HCT116 (cell line): ENCODE results near the gene PRMT9. TPM values are rescaled to one million over a fixed set of nuclear protein-coding genes. Genes with fewer than 3 reads are reported as not detected.

ENCODE experiments used
- ATAC-seq: fragments of 200-7000 bp; cut with Tn5 transposase; 2 replicates; pipeline ENCODE4 v1.9.1; 2020; ENCODE audit warnings: mild to moderate bottlenecking, moderate library complexity
- BruUV-seq: library from RNA; stranded (reverse); fragments of 400-500 nt; replicated peaks from 2 replicates; lab custom pipeline; 2021; lab: Mats Ljungman, UMichigan
- CTCF ChIA-PET: fragments of 300-600 bp; sonication (Branson Sonifier 250); formaldehyde crosslinking; loops from one replicate; lab custom pipeline; 2021; ENCODE audit warnings: antibody characterized with exemption; lab: Charles Lee
- POLR2A ChIA-PET: fragments of 300-600, 350-600 bp; sonication (Branson Sonifier 250); formaldehyde crosslinking; loops from one replicate; lab custom pipeline; 2021; ENCODE audit warnings: antibody characterized with exemption; lab: Charles Lee
- RAD21 ChIA-PET, 2 experiments: fragments of 300-600 bp; sonication (Branson Sonifier 250); formaldehyde crosslinking; loops; one replicate each; lab custom pipeline; 2023; ENCODE audit warnings: low total read pairs in 2 of 2; ENCODE audit not compliant: uncharacterized antibody in 2 of 2, unreplicated experiment in 2 of 2, low non-redundant PET in 1 of 2; lab: Charles Lee
- DNase-seq: peaks from one replicate; pipeline ENCODE4 v3.0.0-alpha.2; 2010; ENCODE audit warnings: low read depth, low spot score
- H2AFZ ChIP-seq: fragments of 200-600 bp; shearing (Covaris generic), sonication (generic); 2 replicates; pipeline ENCODE4 v1.6.1; 2017; ENCODE audit warnings: low read depth, mixed run types, mixed read lengths, antibody characterized with exemption, low read length; ENCODE audit not compliant: poor library complexity, severe bottlenecking
- H3K27ac ChIP-seq: 2 replicates; pipeline ENCODE4 v1.5.1; 2012; ENCODE audit warnings: low read depth, low read length
- H3K27me3 ChIP-seq: fragments of 200-600 bp; sonication (generic); 2 replicates; pipeline ENCODE4 v1.6.1; 2016; ENCODE audit warnings: mixed run types, low read length, mixed read lengths; ENCODE audit not compliant: insufficient read depth
- H3K36me3 ChIP-seq, 2 experiments: fragments of 200-500 bp in 1 of 2; fragments of 200-600 bp in 1 of 2; sonication (Bioruptor generic) in 1 of 2; sonication (generic) in 1 of 2; 2 replicates each; pipeline versions ENCODE4 v1.5.1 to v1.6.1; 2014 to 2016; ENCODE audit warnings: low read length in 2 of 2, inconsistent platforms in 1 of 2, mixed read lengths in 1 of 2, mixed run types in 1 of 2; ENCODE audit not compliant: insufficient read depth in 2 of 2, control insufficient read depth in 1 of 2
- H3K4me1 ChIP-seq, 2 experiments: fragments of 200-600 bp in 1 of 2; sonication (generic) in 1 of 2; 2 replicates each; pipeline versions ENCODE4 v1.5.1 to v1.6.1; 2012 to 2017; ENCODE audit warnings: low read length in 2 of 2, inconsistent platforms in 1 of 2, mild to moderate bottlenecking in 1 of 2, mixed read lengths in 1 of 2, mixed run types in 1 of 2, moderate library complexity in 1 of 2; ENCODE audit not compliant: insufficient read depth in 2 of 2, control insufficient read depth in 1 of 2
- H3K4me2 ChIP-seq: fragments of 200-600 bp; sonication (generic); 2 replicates; pipeline ENCODE4 v1.6.1; 2017; ENCODE audit warnings: mixed run types, low read length, mixed read lengths
- H3K4me3 ChIP-seq, 2 experiments: fragments of 200-600 bp in 1 of 2; sonication (generic) in 1 of 2; replicated peaks in 1 of 2; 2 replicates each; pipeline ENCODE4 v1.5.1; 2011 to 2016; ENCODE audit warnings: low read length in 2 of 2, control low read depth in 1 of 2, low read depth in 1 of 2, mild to moderate bottlenecking in 1 of 2, mixed read lengths in 1 of 2, mixed run types in 1 of 2
- H3K79me2 ChIP-seq: fragments of 200-600 bp; sonication (generic); 2 replicates; pipeline ENCODE4 v1.6.1; 2017; ENCODE audit warnings: mild to moderate bottlenecking, mixed run types, low read length, moderate library complexity, mixed read lengths; ENCODE audit not compliant: insufficient read depth
- H3K9ac ChIP-seq: fragments of 200-600 bp; sonication (generic); 2 replicates; pipeline ENCODE4 v1.6.1; 2016; ENCODE audit warnings: low read length, mixed read lengths
- H3K9me2 ChIP-seq: fragments of 200-600 bp; sonication (generic), shearing (Covaris generic); 2 replicates; pipeline ENCODE4 v1.6.1; 2017; ENCODE audit warnings: mixed run types, mild to moderate bottlenecking, moderate library complexity; ENCODE audit not compliant: insufficient read depth
- H3K9me3 ChIP-seq, 2 experiments: fragments of 200-500 bp in 1 of 2; fragments of 200-600 bp in 1 of 2; sonication (Bioruptor generic) in 1 of 2; sonication (generic) in 1 of 2; 2 replicates each; pipeline ENCODE4 v1.6.1; 2014 to 2017; ENCODE audit warnings: low read length in 2 of 2, mixed read lengths in 2 of 2, inconsistent platforms in 1 of 2, low read depth in 1 of 2, mild to moderate bottlenecking in 1 of 2, mixed run types in 1 of 2, moderate library complexity in 1 of 2; ENCODE audit not compliant: control insufficient read depth in 1 of 2, insufficient read depth in 1 of 2
- H4K20me1 ChIP-seq: fragments of 200-600 bp; sonication (generic), shearing (Covaris generic); 2 replicates; pipeline ENCODE4 v1.6.1; 2017; ENCODE audit warnings: mixed run types, mild to moderate bottlenecking, moderate library complexity; ENCODE audit not compliant: insufficient read depth
- ATF3 ChIP-seq: IDR thresholded peaks from 2 replicates; pipeline ENCODE4 v1.6.1; 2012
- CTCF ChIP-seq, 3 experiments: fragments of 200-600 bp in 1 of 3; sonication (generic) in 1 of 3; IDR thresholded peaks in 2 of 3; conservative IDR thresholded peaks in 1 of 3; 2 replicates each; pipeline ENCODE4 v1.5.1; 2012 to 2017; ENCODE audit warnings: low read depth in 2 of 3, low read length in 2 of 3, antibody characterized with exemption in 1 of 3, borderline replicate concordance in 1 of 3, control low read depth in 1 of 3, mild to moderate bottlenecking in 1 of 3, mixed read lengths in 1 of 3, mixed run types in 1 of 3, moderate library complexity in 1 of 3; ENCODE audit not compliant: insufficient read depth in 1 of 3
- EGR1 ChIP-seq: IDR thresholded peaks from 2 replicates; pipeline ENCODE4 v1.6.1; 2012; ENCODE audit warnings: low read depth
- ELF1 ChIP-seq: IDR thresholded peaks from 2 replicates; pipeline ENCODE4 v1.6.1; 2012; ENCODE audit warnings: low read depth, borderline replicate concordance
- FOSL1 ChIP-seq: IDR thresholded peaks from 2 replicates; pipeline ENCODE4 v1.6.1; 2012; ENCODE audit warnings: low read depth
- POLR2A ChIP-seq: IDR thresholded peaks from 2 replicates; pipeline ENCODE4 v1.7.0; 2011; ENCODE audit warnings: borderline replicate concordance; ENCODE audit not compliant: insufficient read depth, insufficient read length; ENCODE audit errors: extremely low read depth
- POLR2AphosphoS5 ChIP-seq: IDR thresholded peaks from 2 replicates; pipeline ENCODE4 v1.6.1; 2011; ENCODE audit warnings: mild to moderate bottlenecking, low read depth, low read length, moderate library complexity
- SP1 ChIP-seq: IDR thresholded peaks from 2 replicates; pipeline ENCODE4 v1.6.1; 2012; ENCODE audit warnings: low read depth
- YY1 ChIP-seq: IDR thresholded peaks from 2 replicates; pipeline ENCODE4 v1.6.1; 2011; ENCODE audit warnings: low read length, low read depth, moderate library complexity, mild to moderate bottlenecking; ENCODE audit not compliant: insufficient replicate concordance; ENCODE audit errors: extremely low read depth
- intact Hi-C: fragments of 100-400 bp; cut with micrococcal nuclease; formaldehyde crosslinking; loops from 2 replicates; pipeline ENCODE4 v1.10.0; 2022
- total RNA-seq: library from RNA; stranded (reverse); gene quantifications from one replicate; pipeline ENCODE4 v1.2.1, GENCODE V29; 2021; ENCODE audit not compliant: unreplicated experiment

PRMT9 gene
- total RNA-seq, 1 experiment from 2014 or later, result 5.8 TPM

- peaks cover under 1 to 8% of the 10 kb centered on the region in 2 experiments; a peak in 1 of 4 replicates for H3K36me3 ChIP-seq
- BruUV-seq, result no TSS peak
- ATAC-seq, result no peak
- H3K27me3 ChIP-seq, result no peaks in the 10 kb centered on the region
- H3K9ac ChIP-seq, result peak overlapping the region; percentile 78
- H3K79me2 ChIP-seq, result peaks cover 38% of the 10 kb centered on the region
- no peak overlapping the region for H2AFZ ChIP-seq
- ChIA-PET CTCF (interaction anchor here (1.3 to 2.3 kb wide), 3 partner anchors 26 to 183 kb away, joined by 3 to 22 read pairs (median 3); no protein-coding TSS in a partner anchor), POLR2A (no interaction called here), RAD21 (no interaction called here)
- H3K9me3 ChIP-seq, result no peaks in the 10 kb centered on the region
- H3K4me1 ChIP-seq, result peaks cover 2 to 15% of the 10 kb centered on the region in 2 experiments; a peak in 2 of 4 replicates
- TF ChIP-seq SP1 (no peak), CTCF (IDR thresholded peaks at IDR 0.05 in 2 of 3, conservative IDR thresholded peaks at IDR 0.05 in 1 of 3; ENCODE audit: borderline replicate concordance in 1 of 3, insufficient read depth in 1 of 3, low read depth in 2 of 3, low read length in 2 of 3) (no peak), POLR2A (no peak), ELF1 (no peak), FOSL1 (no peak), EGR1 (no peak), YY1 (no peak), ATF3 (no peak), POLR2AphosphoS5 (no peak)
- H3K9me2 ChIP-seq, result no peaks in the 10 kb centered on the region
- peak overlapping the region; percentile 83 for H3K4me2 ChIP-seq
- H3K27ac ChIP-seq, result no peak overlapping the region
- no peak for DNase-seq
- intact Hi-C loops, result no loop called here
- H3K4me3 ChIP-seq, result peak overlapping the region; percentile 93 to 94
- no peaks in the 10 kb centered on the region for H4K20me1 ChIP-seq
Observed at GRCh38 chr4:147682755-147683154, 1.2 kb downstream of the PRMT9 start.
